H1 (cell line): ENCODE results near the gene RAB3GAP1. TPM values are rescaled to one million over a fixed set of nuclear protein-coding genes. Genes with fewer than 3 reads are reported as not detected.
"Not testable (repeated sequence)": the region's sequence is repeated elsewhere in the genome, so short reads cannot be mapped to it uniquely, and the experiment has no call there.

ENCODE experiments used
- CTCF ChIA-PET: fragments of 300-600 bp; sonication (Branson Sonifier 250); formaldehyde crosslinking; loops from one replicate; lab custom pipeline; 2021; ENCODE audit not compliant: partially characterized antibody; lab: Charles Lee
- POLR2A ChIA-PET: fragments of 300-600 bp; sonication (Branson Sonifier 250); formaldehyde crosslinking; loops from one replicate; lab custom pipeline; 2021; ENCODE audit warnings: inconsistent platforms; ENCODE audit not compliant: partially characterized antibody; lab: Charles Lee
- DNase-seq, 2 experiments: peaks; one replicate each; pipeline versions ENCODE4 v3.0.0 to v3.0.0-alpha.2; 2010 to 2022; ENCODE audit warnings: low spot score in 2 of 2, low read depth in 1 of 2, mixed read lengths in 1 of 2
- FAIRE-seq: peaks from 2 replicates; lab custom pipeline; 2011; peaks lifted over from hg19 to GRCh38; lab: Jason Lieb, UNC
- H2AFZ ChIP-seq: 2 replicates; pipeline ENCODE4 v1.8.1; 2012; ENCODE audit warnings: low read length, inconsistent platforms
- H2AK5ac ChIP-seq: 2 replicates; pipeline ENCODE4 v1.6.1; 2013; ENCODE audit warnings: low read depth, low read length
- H2BK120ac ChIP-seq: replicated peaks from 2 replicates; pipeline ENCODE3; 2013; ENCODE audit warnings: low read depth, low read length, inconsistent platforms
- H2BK12ac ChIP-seq: 2 replicates; pipeline ENCODE4 v1.6.1; 2013; ENCODE audit warnings: low read depth, low read length
- H2BK15ac ChIP-seq: 2 replicates; pipeline ENCODE4 v1.6.1; 2013; ENCODE audit warnings: low read length
- H2BK20ac ChIP-seq: 2 replicates; pipeline ENCODE4 v1.6.1; 2013; ENCODE audit warnings: low read length
- H2BK5ac ChIP-seq: 2 replicates; pipeline ENCODE4 v1.6.1; 2013; ENCODE audit warnings: low read depth, low read length
- H3K14ac ChIP-seq: 2 replicates; pipeline ENCODE4 v1.6.1; 2013; ENCODE audit warnings: inconsistent platforms; ENCODE audit not compliant: insufficient read length
- H3K18ac ChIP-seq: 2 replicates; pipeline ENCODE4 v1.6.1; 2013; ENCODE audit warnings: low read length; ENCODE audit errors: extremely low read depth
- H3K23ac ChIP-seq: 2 replicates; pipeline ENCODE4 v1.6.1; 2013; ENCODE audit warnings: inconsistent platforms; ENCODE audit not compliant: insufficient read length
- H3K23me2 ChIP-seq: 2 replicates; pipeline ENCODE4 v1.6.1; 2013; ENCODE audit warnings: low read depth, low read length
- H3K27ac ChIP-seq: 2 replicates; pipeline ENCODE4 v1.6.1; 2011; ENCODE audit warnings: low read depth, low read length, inconsistent platforms
- H3K27me3 ChIP-seq, 4 experiments: replicated peaks in 1 of 4; 1 replicate in 1 of 4; 2 replicates in 3 of 4; pipeline versions ENCODE4 v1.6.1 to v1.8.1; 2011 to 2013; ENCODE audit warnings: low read length in 3 of 4, mild to moderate bottlenecking in 3 of 4, inconsistent platforms in 2 of 4, mixed read lengths in 2 of 4, moderate library complexity in 1 of 4; ENCODE audit not compliant: control insufficient read depth in 3 of 4, insufficient read depth in 3 of 4; ENCODE audit errors: extremely low read depth in 1 of 4
- H3K36me3 ChIP-seq, 4 experiments: 2 replicates each; pipeline versions ENCODE4 v1.6.1 to v1.8.1; 2011 to 2013; ENCODE audit warnings: mild to moderate bottlenecking in 4 of 4, low read length in 3 of 4, moderate library complexity in 2 of 4, control low read depth in 1 of 4, inconsistent platforms in 1 of 4; ENCODE audit not compliant: insufficient read depth in 4 of 4, control insufficient read depth in 2 of 4
- H3K4ac ChIP-seq: replicated peaks from 2 replicates; pipeline ENCODE3; 2013; ENCODE audit warnings: low read length, low read depth, mixed read lengths, inconsistent platforms; ENCODE audit not compliant: insufficient read length
- H3K4me1 ChIP-seq, 4 experiments: replicated peaks in 1 of 4; 1 replicate in 1 of 4; 2 replicates in 3 of 4; pipeline versions ENCODE4 v1.6.1 to v1.8.1; 2011 to 2013; ENCODE audit warnings: low read length in 3 of 4, inconsistent platforms in 2 of 4, mixed read lengths in 1 of 4; ENCODE audit not compliant: insufficient read depth in 4 of 4, control insufficient read depth in 3 of 4
- H3K4me2 ChIP-seq, 2 experiments: 2 replicates each; pipeline versions ENCODE4 v1.6.1 to v1.8.1; 2011 to 2013; ENCODE audit warnings: low read depth in 2 of 2, low read length in 2 of 2, control low read depth in 1 of 2, inconsistent platforms in 1 of 2, mild to moderate bottlenecking in 1 of 2; ENCODE audit not compliant: insufficient read depth in 1 of 2
- H3K4me3 ChIP-seq, 4 experiments: fragments of 200-600, 300-600 bp in 1 of 4; sonication (generic), shearing (Covaris generic), sonication (Bioruptor Twin) in 1 of 4; 2 replicates each; pipeline versions ENCODE4 v1.5.1 to v1.8.1; 2011 to 2016; ENCODE audit warnings: low read length in 4 of 4, low read depth in 3 of 4, control low read depth in 2 of 4, inconsistent platforms in 2 of 4, mild to moderate bottlenecking in 2 of 4, mixed read lengths in 1 of 4, moderate library complexity in 1 of 4; ENCODE audit not compliant: insufficient read depth in 2 of 4; ENCODE audit errors: extremely low read depth in 1 of 4
- H3K56ac ChIP-seq: replicated peaks from 2 replicates; pipeline ENCODE3; 2013; ENCODE audit warnings: low read depth, mild to moderate bottlenecking, mixed read lengths, low read length, inconsistent platforms; ENCODE audit not compliant: insufficient read length
- H3K79me1 ChIP-seq: 2 replicates; pipeline ENCODE4 v1.6.1; 2013; ENCODE audit warnings: low read depth, low read length, control low read depth
- H3K79me2 ChIP-seq, 2 experiments: 2 replicates each; pipeline versions ENCODE4 v1.6.1 to v1.8.1; 2012 to 2013; ENCODE audit warnings: low read length in 2 of 2, mild to moderate bottlenecking in 2 of 2, inconsistent platforms in 1 of 2; ENCODE audit not compliant: insufficient read depth in 2 of 2, control insufficient read depth in 1 of 2
- H3K9ac ChIP-seq, 4 experiments: replicated peaks in 1 of 4; 1 replicate in 1 of 4; 2 replicates in 3 of 4; pipeline versions ENCODE4 v1.6.1 to v1.8.1; 2011 to 2013; ENCODE audit warnings: low read depth in 3 of 4, low read length in 3 of 4, control low read depth in 2 of 4, mild to moderate bottlenecking in 2 of 4, moderate library complexity in 2 of 4, inconsistent platforms in 1 of 4; ENCODE audit errors: extremely low read depth in 1 of 4
- H3K9me3 ChIP-seq, 2 experiments: 2 replicates each; pipeline versions ENCODE4 v1.6.1 to v1.8.1; 2012 to 2013; ENCODE audit warnings: mild to moderate bottlenecking in 2 of 2, moderate library complexity in 2 of 2, control low read depth in 1 of 2, inconsistent platforms in 1 of 2, low read depth in 1 of 2, low read length in 1 of 2, mixed read lengths in 1 of 2; ENCODE audit not compliant: insufficient read depth in 2 of 2
- H4K20me1 ChIP-seq, 2 experiments: replicated peaks in 1 of 2; 2 replicates each; pipeline versions ENCODE3 to v1.8.1; 2011 to 2013; ENCODE audit warnings: inconsistent platforms in 2 of 2, low read length in 2 of 2, mild to moderate bottlenecking in 1 of 2; ENCODE audit not compliant: insufficient read depth in 2 of 2, control insufficient read depth in 1 of 2
- H4K5ac ChIP-seq: 2 replicates; pipeline ENCODE4 v1.6.1; 2013; ENCODE audit warnings: low read length, low read depth, mixed read lengths, inconsistent platforms; ENCODE audit not compliant: insufficient read length
- H4K8ac ChIP-seq: 2 replicates; pipeline ENCODE4 v1.8.0; 2013; ENCODE audit warnings: mild to moderate bottlenecking, moderate library complexity, low read length, inconsistent platforms; ENCODE audit not compliant: insufficient read depth; ENCODE audit errors: extremely low read depth
- H4K91ac ChIP-seq: replicated peaks from 2 replicates; pipeline ENCODE3; 2013; ENCODE audit warnings: low read length, mixed read lengths, inconsistent platforms; ENCODE audit not compliant: insufficient read length
- WGBS, 2 experiments: shearing (Covaris generic) in 1 of 2; methylation state at CpG; one replicate each; pipeline versions ENCODE4 v1.1.6 to v1.1.7; 2013 to 2015; ENCODE audit warnings: low lambda C conversion rate in 2 of 2, mixed read lengths in 2 of 2, inconsistent platforms in 1 of 2, low coverage in 1 of 2, missing lambda C conversion rate in 1 of 2; ENCODE audit not compliant: insufficient replicate concordance in 2 of 2, insufficient coverage in 1 of 2, insufficient read length in 1 of 2; ENCODE audit errors: extremely low coverage in 1 of 2, missing lambda C conversion rate in 1 of 2; 5-methylcytosine and 5-hydroxymethylcytosine counted together
- polyA plus RNA-seq, 7 experiments: library from polyadenylated mRNA; depleted of rRNA in 3 of 7; stranded (reverse) in 5 of 7; unstranded in 2 of 7; fragments of >200 nt in 5 of 7; fragments of 200-250 nt in 2 of 7; gene quantifications; 1 replicate in 5 of 7; 2 replicates in 1 of 7; 4 replicates in 1 of 7; pipeline versions ENCODE4 v1.2.1 to v1.2.3, GENCODE V29; 2011 to 2013; ENCODE audit warnings: missing spikeins in 2 of 7, mixed read lengths in 2 of 7
- total RNA-seq: library from RNA; stranded (reverse); fragmentation: NEBNext Ultra II Directional; extraction: Animal tissue kit (Norgen Biotek cat#: 25700); gene quantifications from 2 replicates; pipeline ENCODE4 v1.2.1, GENCODE V29; 2021

RAB3GAP1 gene
- total and polyA plus RNA-seq, 2 of the 8 experiments (the other 6 are each of a cell fraction or from before 2014, with no cell fraction given), result 9.8 to 28.6 TPM

- H3K4me2 ChIP-seq, H4K91ac ChIP-seq, CTCF ChIA-PET, H2BK5ac ChIP-seq, H3K9ac ChIP-seq, H3K79me1 ChIP-seq, H2BK120ac ChIP-seq, H3K27me3 ChIP-seq, H4K5ac ChIP-seq, H3K4me1 ChIP-seq, H3K79me2 ChIP-seq, H3K14ac ChIP-seq, FAIRE-seq, H3K4me3 ChIP-seq, H3K36me3 ChIP-seq, POLR2A ChIA-PET, H3K56ac ChIP-seq, H3K4ac ChIP-seq, H2BK20ac ChIP-seq, H4K20me1 ChIP-seq, H2BK12ac ChIP-seq, H3K23ac ChIP-seq, H2AK5ac ChIP-seq, H3K18ac ChIP-seq, H4K8ac ChIP-seq, H3K27ac ChIP-seq, H2AFZ ChIP-seq, DNase-seq, H3K9me3 ChIP-seq, H2BK15ac ChIP-seq, H3K23me2 ChIP-seq: not testable (repeated sequence)
- no CpG with 5 or more reads among the region's 33 CpGs for WGBS, 2 experiments
Observed at GRCh38 chr2:135033216-135033615, 18.9 kb upstream of the RAB3GAP1 start.
